Measurements from ENCODE around the gene NRXN3. TPM values are rescaled to one million over a fixed set of nuclear protein-coding genes. Genes with fewer than 3 reads are reported as not detected.

Gene NRXN3
- total RNA-seq, 1 donor from 2014 or later: 11.4 TPM

DNA sequence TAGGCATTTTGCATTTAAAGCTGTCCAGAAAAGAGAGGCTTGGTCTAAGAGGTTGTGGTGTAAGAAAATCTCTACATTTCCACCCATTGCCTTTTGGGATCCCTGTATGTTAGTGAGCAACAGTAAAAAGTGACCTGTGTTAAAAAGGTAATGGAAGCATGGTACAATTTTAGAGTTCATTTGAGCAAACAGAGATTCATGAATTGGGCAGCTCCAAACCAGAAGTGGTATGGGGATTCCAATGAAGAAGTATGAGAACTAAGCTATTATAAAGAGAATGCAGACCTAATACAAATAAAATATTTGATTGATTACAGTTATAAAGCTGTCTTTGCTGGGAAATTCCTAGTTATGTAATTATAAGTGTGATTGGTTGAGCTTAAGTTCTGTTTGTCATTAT lies 1134.1 kb downstream of the NRXN3 start:
- Mint-ChIP-seq H3K4me3 (no peak overlapping the region), H3K27me3 (ENCODE audit: low read depth) (no peaks in the 10 kb centered on the region), H3K36me3 (peaks cover 16% of the 10 kb centered on the region), H3K4me1 (peaks cover 10% of the 10 kb centered on the region), H3K27ac (no peak overlapping the region), H3K9me3 (peaks cover 17% of the 10 kb centered on the region)
- no peak for DNase-seq (ENCODE audit: low spot score in 2 of 2, unreplicated experiment in 2 of 2)
- TF ChIP-seq, protein P1, sequence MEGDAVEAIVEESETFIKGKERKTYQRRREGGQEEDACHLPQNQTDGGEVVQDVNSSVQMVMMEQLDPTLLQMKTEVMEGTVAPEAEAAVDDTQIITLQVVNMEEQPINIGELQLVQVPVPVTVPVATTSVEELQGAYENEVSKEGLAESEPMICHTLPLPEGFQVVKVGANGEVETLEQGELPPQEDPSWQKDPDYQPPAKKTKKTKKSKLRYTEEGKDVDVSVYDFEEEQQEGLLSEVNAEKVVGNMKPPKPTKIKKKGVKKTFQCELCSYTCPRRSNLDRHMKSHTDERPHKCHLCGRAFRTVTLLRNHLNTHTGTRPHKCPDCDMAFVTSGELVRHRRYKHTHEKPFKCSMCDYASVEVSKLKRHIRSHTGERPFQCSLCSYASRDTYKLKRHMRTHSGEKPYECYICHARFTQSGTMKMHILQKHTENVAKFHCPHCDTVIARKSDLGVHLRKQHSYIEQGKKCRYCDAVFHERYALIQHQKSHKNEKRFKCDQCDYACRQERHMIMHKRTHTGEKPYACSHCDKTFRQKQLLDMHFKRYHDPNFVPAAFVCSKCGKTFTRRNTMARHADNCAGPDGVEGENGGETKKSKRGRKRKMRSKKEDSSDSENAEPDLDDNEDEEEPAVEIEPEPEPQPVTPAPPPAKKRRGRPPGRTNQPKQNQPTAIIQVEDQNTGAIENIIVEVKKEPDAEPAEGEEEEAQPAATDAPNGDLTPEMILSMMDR (IDR thresholded peaks at IDR 0.05; ENCODE audit: unreplicated experiment): no peak

DNA sequence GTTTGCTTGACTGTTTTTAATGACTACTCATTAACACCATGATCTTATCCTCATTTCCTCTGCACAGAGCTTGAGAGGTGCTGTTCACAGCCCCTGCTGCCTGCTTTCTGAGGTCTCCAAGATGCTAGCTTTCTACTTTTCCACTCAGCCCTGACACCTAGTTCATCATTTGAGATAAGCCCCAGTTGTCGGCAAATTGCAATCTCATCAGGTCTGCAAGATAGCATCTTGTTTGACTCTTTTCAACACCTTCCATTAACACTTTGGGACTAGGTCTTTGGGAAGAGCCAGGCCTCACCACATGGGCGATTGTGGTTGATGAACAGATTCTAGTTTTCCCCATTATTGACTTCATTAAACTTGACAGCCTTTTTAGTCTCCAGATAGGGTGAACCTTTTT lies 1136.4 kb downstream of the NRXN3 start:
- peaks cover 16% of the 10 kb centered on the region for H3K36me3 Mint-ChIP-seq
- no peaks in the 10 kb centered on the region for H3K4me1 Mint-ChIP-seq
- TF ChIP-seq, protein P1 (IDR thresholded peaks at IDR 0.05; ENCODE audit: unreplicated experiment): no peak
- H3K27ac Mint-ChIP-seq: no peak overlapping the region
- H3K9me3 Mint-ChIP-seq: peaks cover 17% of the 10 kb centered on the region
- DNase-seq (ENCODE audit: low spot score in 2 of 2, unreplicated experiment in 2 of 2): no peak
- H3K27me3 Mint-ChIP-seq (ENCODE audit: low read depth): no peaks in the 10 kb centered on the region
- H3K4me3 Mint-ChIP-seq: no peak overlapping the region

DNA sequence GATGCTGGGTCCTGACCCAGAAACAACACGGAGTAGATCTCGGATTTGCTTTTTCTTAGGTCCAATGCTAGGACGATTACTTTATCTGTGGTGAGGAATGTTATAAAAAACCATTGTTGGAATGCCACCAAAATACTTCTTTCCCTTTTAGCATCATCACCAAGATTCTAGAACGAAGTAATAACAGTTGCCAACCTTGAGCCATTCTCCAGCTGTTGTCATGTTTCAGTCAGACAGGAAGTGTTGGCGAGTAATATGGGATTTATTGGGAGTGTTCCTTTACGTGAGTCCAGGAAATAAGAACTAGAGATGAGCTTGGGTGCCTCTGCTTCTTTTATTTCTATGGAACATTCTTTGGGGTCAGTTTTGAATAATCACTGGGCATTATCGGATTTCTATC lies 1148.2 kb downstream of the NRXN3 start:
- H3K4me1 Mint-ChIP-seq: peaks cover 4% of the 10 kb centered on the region
- DNase-seq (ENCODE audit: low spot score in 2 of 2, unreplicated experiment in 2 of 2): no peak
- TF ChIP-seq, protein P1 (IDR thresholded peaks at IDR 0.05; ENCODE audit: unreplicated experiment): no peak
- H3K36me3 Mint-ChIP-seq: no peaks in the 10 kb centered on the region
- H3K27me3 Mint-ChIP-seq (ENCODE audit: low read depth): no peaks in the 10 kb centered on the region
- no peak overlapping the region for H3K27ac Mint-ChIP-seq
- no peaks in the 10 kb centered on the region for H3K9me3 Mint-ChIP-seq
- no peak overlapping the region for H3K4me3 Mint-ChIP-seq

DNA sequence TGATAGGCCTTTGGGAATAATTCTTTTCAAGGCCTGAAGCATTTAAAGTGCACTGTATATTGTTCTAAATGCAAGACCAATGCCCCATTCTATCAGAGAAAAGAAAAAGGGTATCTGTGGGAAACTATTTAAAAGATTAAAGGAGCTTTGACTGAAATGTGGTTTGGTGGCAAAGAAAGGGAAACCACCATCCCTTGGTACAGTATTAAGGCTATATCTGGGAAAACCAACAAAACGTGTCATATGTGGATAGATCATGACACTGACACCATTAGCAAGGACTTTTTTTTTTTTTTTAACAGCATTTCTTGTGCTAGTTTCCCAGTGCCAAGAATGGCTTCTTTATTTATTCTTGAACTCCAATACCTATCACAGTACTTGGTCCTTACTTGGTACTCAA lies 1150.4 kb downstream of the NRXN3 start:
- H3K27me3 Mint-ChIP-seq (ENCODE audit: low read depth): no peaks in the 10 kb centered on the region
- no peaks in the 10 kb centered on the region for H3K36me3 Mint-ChIP-seq
- H3K9me3 Mint-ChIP-seq: no peaks in the 10 kb centered on the region
- H3K4me3 Mint-ChIP-seq: no peak overlapping the region
- H3K4me1 Mint-ChIP-seq: peaks cover 4% of the 10 kb centered on the region
- TF ChIP-seq, protein P1 (IDR thresholded peaks at IDR 0.05; ENCODE audit: unreplicated experiment): no peak
- no peak for DNase-seq (ENCODE audit: low spot score in 2 of 2, unreplicated experiment in 2 of 2)
- H3K27ac Mint-ChIP-seq: no peak overlapping the region

GRCh38 chr14:79321070-79321469 lies 1150.9 kb downstream of the NRXN3 start:
- Mint-ChIP-seq H3K4me1 (peaks cover 4% of the 10 kb centered on the region), H3K27ac (no peak overlapping the region), H3K27me3 (ENCODE audit: low read depth) (no peaks in the 10 kb centered on the region), H3K4me3 (no peak overlapping the region), H3K36me3 (no peaks in the 10 kb centered on the region), H3K9me3 (no peaks in the 10 kb centered on the region)
- TF ChIP-seq, protein P1 (IDR thresholded peaks at IDR 0.05; ENCODE audit: unreplicated experiment): no peak
- DNase-seq (ENCODE audit: low spot score in 2 of 2, unreplicated experiment in 2 of 2): no peak

DNA sequence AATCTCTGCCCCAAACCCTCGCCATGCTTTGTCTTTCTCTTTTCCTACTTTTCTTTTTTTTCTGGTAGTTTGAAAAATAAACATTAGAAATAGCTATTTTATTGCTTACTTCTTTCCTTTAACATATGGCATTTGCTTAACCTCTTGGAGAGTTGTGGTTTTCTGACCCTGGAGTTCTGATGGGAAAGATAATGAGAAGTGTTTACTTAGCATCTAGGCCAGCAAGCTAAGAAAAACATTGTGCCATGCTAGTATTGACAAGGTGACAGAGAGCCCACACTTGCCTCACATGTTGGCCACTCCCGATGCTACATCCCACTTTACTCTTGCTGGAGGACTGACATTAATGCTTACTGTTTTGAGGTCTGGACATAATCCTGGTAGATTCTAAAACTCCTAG lies 1154.9 kb downstream of the NRXN3 start:
- Mint-ChIP-seq H3K4me1 (no peaks in the 10 kb centered on the region), H3K27me3 (ENCODE audit: low read depth) (no peaks in the 10 kb centered on the region), H3K9me3 (no peaks in the 10 kb centered on the region), H3K36me3 (peaks cover 1% of the 10 kb centered on the region), H3K27ac (no peak overlapping the region), H3K4me3 (no peak overlapping the region)
- TF ChIP-seq, protein P1 (IDR thresholded peaks at IDR 0.05; ENCODE audit: unreplicated experiment): no peak
- no peak for DNase-seq (ENCODE audit: low spot score in 2 of 2, unreplicated experiment in 2 of 2)

All from mesothelial cell of epicardium (in vitro differentiated cells).